ELR (cell line): ENCODE data around the gene SLC39A8.

Experiments used
- DNase-seq: peaks from one replicate; pipeline ENCODE4 v3.0.0-alpha.2; 2015; ENCODE audit warnings: low read depth

Gene SLC39A8

GRCh38 chr4:102339018-102339417 lies 6.3 kb downstream of the SLC39A8 start:
- no peak for DNase-seq

- peak; percentile 22 for DNase-seq
Measured at GRCh38 chr4:102338405-102338804, 6.9 kb downstream of the SLC39A8 start.

- DNase-seq, result no peak
Measured at GRCh38 chr4:102335616-102336015, 9.7 kb downstream of the SLC39A8 start.

DNA sequence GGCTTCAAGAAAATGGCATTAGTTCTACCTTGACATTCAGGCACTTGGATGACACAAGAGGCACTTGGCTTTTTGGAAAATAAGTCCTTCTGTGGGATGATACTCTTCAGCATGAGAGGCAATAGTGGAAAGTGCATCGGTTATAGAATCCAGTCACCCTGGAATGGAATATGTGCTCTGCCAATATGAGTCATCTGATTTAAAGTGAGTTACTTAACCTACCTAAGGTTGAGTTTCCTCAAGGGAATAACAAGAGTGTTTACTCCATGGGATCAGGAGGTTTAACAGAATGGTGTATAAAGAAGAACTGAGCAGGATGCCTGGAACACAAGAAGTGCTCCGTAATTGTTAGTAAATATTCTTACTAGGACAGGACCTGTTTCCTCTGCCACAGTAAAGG lies 10.7 kb downstream of the SLC39A8 start:
- DNase-seq, result no peak

DNA sequence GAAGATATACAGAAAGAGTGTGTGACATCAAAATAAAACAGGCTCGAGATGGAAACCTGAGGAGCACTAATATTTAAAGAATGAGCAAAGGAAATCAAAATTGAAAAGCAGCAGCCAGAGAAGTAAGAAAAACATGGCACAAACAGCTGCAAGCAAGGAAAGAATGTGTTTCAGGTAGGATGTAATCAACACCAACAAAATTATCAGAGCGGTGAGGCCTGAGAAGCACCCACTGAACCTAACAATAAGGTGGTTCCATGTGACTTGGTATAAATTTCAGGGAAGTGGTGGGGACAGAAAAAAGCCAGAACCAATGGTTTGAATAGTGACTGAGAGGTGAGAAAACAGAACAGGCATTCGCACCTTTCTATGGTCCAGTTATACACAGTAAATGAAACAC lies 11.5 kb downstream of the SLC39A8 start:
- no peak for DNase-seq

GRCh38 chr4:102328045-102328444 lies 17.2 kb downstream of the SLC39A8 start:
- no peak for DNase-seq

GRCh38 chr4:102326951-102327350 lies 18.3 kb downstream of the SLC39A8 start:
- no peak for DNase-seq

- DNase-seq, result no peak
Measured at GRCh38 chr4:102324730-102325129, 20.6 kb downstream of the SLC39A8 start.

GRCh38 chr4:102322736-102323135 lies 22.5 kb downstream of the SLC39A8 start:
- DNase-seq, result no peak

DNA sequence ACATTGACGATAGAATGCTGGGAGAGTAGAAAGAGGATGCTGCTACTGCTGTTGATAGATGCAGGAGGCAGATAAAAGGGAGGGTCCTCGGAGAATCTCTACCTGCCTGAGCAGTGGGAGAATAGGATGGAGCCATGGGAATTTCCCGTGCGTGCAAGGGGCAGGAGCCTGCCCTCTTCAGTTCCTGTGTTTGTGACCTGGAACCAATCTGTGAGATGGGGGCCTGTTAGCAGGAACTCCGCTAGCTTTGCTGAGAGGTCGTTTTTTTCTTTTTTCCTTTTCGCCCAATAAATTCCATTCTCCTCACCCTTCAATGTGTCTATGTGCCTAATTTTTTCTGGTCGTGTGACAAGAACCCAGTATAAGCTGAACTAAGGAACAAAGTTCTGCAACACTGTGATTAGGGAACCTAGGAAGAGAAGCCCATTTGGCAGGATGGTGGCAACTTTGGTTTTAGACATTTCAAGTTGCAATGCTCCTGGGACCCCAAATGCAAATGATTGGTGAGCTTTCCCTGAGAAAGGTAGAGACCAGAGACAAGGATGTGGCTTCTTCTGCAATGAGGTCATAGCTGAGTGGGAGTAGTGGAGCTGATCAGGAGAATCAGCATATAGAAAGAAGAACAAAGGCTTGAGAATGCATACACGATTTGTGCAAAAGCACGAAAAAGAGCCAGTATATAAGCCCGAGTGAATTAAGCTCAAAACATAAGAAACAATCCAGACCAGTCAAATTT lies 23.9 kb downstream of the SLC39A8 start:
- no peak for DNase-seq

- no peak for DNase-seq
Measured at GRCh38 chr4:102319594-102319993, 25.7 kb downstream of the SLC39A8 start.

DNA sequence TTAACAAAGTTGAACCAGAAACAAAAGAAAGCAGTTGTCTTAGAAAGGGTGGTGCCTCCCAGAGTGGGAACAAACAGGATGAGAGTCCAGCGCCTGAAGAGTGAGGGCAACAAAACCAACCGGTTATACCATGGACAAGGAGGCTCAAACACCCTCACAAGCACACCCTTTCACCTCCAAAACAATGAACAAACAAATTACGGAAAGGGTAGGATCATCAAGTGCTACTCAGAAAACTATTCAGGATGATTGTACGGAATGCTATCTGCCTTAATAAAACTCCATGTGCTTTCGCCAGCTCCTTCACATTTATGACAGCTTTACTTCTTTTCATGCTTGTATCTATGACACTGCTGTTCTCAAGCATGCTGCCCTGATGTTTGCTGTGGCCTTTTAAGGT lies 26.8 kb downstream of the SLC39A8 start:
- no peak for DNase-seq

DNA sequence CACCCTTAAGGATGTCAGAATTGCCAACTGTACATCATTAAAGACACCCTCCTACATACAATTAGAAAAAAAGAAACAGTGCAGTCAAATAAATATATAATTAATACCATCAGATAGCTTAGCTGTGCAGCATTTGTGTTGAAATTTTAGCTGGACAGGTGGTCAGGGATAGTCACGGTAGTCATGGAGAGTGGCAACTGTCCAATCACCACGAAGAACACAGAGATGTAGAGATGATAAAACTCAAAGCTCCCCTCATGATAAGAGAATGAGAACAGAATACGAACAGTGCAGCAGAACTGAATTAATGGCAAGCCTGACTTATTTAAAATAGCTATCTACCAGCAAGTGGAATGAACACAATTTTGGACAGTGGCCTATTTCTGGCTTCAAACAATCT lies 27.2 kb downstream of the SLC39A8 start:
- no peak for DNase-seq

- no peak for DNase-seq
Measured at GRCh38 chr4:102317459-102317858, 27.8 kb downstream of the SLC39A8 start.

GRCh38 chr4:102316585-102316984 lies 28.7 kb downstream of the SLC39A8 start:
- DNase-seq, result no peak

GRCh38 chr4:102315532-102315931 lies 29.8 kb downstream of the SLC39A8 start:
- no peak for DNase-seq

DNA sequence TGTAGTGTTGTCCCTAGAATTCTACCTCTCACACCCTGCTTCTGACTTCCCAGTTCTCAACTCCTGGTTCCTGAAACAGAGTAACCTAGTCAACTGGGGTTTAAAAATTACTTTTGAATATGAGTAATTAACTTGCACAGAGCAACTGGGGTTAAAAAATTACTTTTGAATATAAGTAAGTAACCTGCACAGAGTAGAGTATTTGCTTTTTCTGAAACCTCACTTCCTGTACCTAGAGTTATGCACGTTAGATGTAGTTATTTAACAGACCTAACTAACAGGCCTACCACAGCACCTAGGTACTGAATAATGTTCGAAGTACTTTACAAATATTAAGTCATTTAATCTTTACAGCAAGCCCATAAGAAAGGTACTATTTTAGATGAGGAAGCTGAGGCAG lies 32.9 kb downstream of the SLC39A8 start:
- no peak for DNase-seq

DNA sequence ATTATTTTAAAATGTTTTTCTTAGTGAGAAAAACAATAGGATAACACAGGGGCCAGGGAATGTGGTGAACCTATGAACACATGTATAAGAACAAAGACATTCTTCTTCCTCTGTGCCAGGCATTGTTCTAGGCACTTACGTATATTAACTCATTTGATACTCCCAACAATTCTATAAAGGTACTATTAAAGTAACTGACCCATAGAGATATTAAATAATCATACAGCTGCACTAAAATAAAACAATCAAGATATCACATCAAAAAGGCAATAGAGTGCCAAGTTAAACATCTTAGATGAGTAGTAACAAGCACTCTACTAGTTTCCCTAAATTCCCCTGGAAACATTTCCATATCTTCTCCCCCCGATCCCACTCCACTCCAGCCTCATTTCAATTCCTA lies 33.4 kb downstream of the SLC39A8 start:
- DNase-seq, result no peak

DNA sequence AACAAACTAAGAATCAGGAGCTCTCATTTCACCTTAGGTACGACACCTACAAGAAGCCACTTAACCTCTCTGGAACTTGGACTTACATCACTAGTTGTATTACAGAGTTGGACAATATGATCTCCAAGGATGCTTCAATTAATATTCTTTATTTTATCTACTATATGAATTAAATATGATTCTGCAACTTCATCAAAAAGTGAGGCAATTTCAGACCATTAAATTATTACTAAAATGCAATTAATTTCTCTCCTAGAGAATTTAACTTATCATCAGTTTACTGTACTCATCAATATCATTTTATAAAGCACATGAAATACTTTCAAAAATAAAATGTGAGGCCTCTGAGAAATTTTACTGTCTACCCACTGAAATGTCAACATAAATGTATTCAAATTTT lies 33.9 kb downstream of the SLC39A8 start:
- DNase-seq, result no peak

GRCh38 chr4:102308032-102308799 lies 37.1 kb downstream of the SLC39A8 start:
- peak; percentile 6 for DNase-seq

GRCh38 chr4:102305666-102306065 lies 39.6 kb downstream of the SLC39A8 start:
- DNase-seq, result no peak

DNA sequence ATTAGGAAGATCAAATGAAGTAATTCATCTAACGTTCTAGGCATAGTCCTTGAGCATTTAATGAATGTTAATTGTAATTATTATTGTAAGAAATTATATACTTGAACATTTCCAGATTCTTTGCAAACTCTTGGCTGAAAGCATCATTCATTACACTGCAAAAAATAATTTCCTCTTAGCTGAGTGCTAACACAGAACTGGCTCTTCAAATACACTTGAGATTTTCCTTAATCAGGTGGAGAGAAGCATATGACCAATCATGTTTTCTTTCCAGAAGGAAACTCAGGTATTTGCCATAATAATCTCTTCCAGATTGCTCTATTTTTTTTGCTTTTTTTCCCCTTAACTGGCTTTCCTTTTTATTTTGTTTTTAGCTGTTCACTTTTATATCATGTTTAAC lies 42.5 kb downstream of the SLC39A8 start:
- DNase-seq, result no peak

DNA sequence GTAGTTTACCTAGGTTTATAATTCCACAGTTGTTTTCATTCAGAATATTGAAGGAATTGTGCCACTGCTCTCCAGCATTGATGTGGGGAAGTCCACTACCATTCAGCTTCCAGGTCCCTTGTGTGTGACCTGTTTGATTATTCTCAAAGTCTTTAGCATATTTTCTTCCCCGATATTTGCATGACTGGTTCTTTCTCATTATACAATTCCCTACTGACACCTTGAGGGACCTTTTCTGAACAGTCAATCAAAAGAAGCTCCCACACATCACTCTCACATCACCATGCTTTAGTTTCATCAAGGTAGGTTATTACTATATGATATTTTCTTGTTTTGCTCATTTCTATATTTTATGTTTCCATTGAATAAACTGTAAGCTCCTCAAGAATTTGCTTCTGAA lies 44.1 kb downstream of the SLC39A8 start:
- DNase-seq, result no peak
